Prostate gland (tissue), 2 donors: Measurements from ENCODE around the gene CDK11A. TPM values are rescaled to one million over a fixed set of nuclear protein-coding genes. Genes with fewer than 3 reads are reported as not detected.
"Not testable (repeated sequence)": the region's sequence is repeated elsewhere in the genome, so short reads cannot be mapped to it uniquely, and the experiment has no call there.

ENCODE experiments used
- DNase-seq: peaks from one replicate; pipeline ENCODE4 v3.0.0-alpha.2; 2019; ENCODE audit warnings: low spot score
- H3K27ac ChIP-seq, 2 donors: fragments of 200-600 bp; sonication (generic); 2 replicates each; pipeline ENCODE4 v1.5.1; 2017 to 2019
- H3K27me3 ChIP-seq: fragments of 200-600 bp; sonication (generic); replicated peaks from 2 replicates; pipeline ENCODE4 v1.5.1; 2019; ENCODE audit not compliant: insufficient read depth
- H3K36me3 ChIP-seq, 2 donors: fragments of 200-600 bp; sonication (generic); 1 replicate in 1 of 2; 2 replicates in 1 of 2; pipeline versions ENCODE4 v1.5.1 to v1.8.1; 2017 to 2019
- H3K4me1 ChIP-seq: fragments of 200-600 bp; sonication (generic); replicated peaks from 2 replicates; pipeline ENCODE4 v1.5.1; 2019
- H3K4me3 ChIP-seq, 2 donors: fragments of 200-600 bp; sonication (generic); 2 replicates each; pipeline ENCODE4 v1.5.1; 2017 to 2019
- H3K9me3 ChIP-seq: fragments of 200-600 bp; sonication (generic); 2 replicates; pipeline ENCODE4 v1.5.1; 2017
- POLR2A ChIP-seq: fragments of 450-650 bp; IDR thresholded peaks from one replicate; pipeline ENCODE4 v1.6.1; 2016; ENCODE audit warnings: antibody characterized with exemption, mild to moderate bottlenecking
- POLR2AphosphoS5 ChIP-seq: sonication (generic); formaldehyde crosslinking; IDR thresholded peaks from one replicate; pipeline ENCODE4 v1.6.1; 2017; ENCODE audit warnings: antibody characterized with exemption
- WGBS: methylation state at CpG from one replicate; pipeline ENCODE4 v1.1.5; 2018; 5-methylcytosine and 5-hydroxymethylcytosine counted together
- intact Hi-C: fragments of 100-400 bp; cut with DNase I; formaldehyde crosslinking; loops from one replicate; pipeline ENCODE4 v1.14.2; 2022
- total RNA-seq, 2 donors: library from RNA; depleted of rRNA; stranded (reverse); fragments of >200 nt; gene quantifications; one replicate each; pipeline ENCODE4 v1.1.0, GENCODE V29; 2016
- TF ChIP-seq, protein P1 (sequence below), 4 experiments: fragments of 200-600 bp in 2 of 4; fragments of 450-650 bp in 2 of 4; sonication (generic) in 2 of 4; IDR thresholded peaks; 1 replicate in 3 of 4; 2 replicates in 1 of 4; pipeline ENCODE4 v1.5.1; 2016 to 2019; ENCODE audit warnings: antibody characterized with exemption in 4 of 4, mild to moderate bottlenecking in 2 of 4, moderate library complexity in 2 of 4

CDK11A gene
- total RNA-seq, 2 donors from 2014 or later = 31.1 to 47.4 TPM

DNA sequence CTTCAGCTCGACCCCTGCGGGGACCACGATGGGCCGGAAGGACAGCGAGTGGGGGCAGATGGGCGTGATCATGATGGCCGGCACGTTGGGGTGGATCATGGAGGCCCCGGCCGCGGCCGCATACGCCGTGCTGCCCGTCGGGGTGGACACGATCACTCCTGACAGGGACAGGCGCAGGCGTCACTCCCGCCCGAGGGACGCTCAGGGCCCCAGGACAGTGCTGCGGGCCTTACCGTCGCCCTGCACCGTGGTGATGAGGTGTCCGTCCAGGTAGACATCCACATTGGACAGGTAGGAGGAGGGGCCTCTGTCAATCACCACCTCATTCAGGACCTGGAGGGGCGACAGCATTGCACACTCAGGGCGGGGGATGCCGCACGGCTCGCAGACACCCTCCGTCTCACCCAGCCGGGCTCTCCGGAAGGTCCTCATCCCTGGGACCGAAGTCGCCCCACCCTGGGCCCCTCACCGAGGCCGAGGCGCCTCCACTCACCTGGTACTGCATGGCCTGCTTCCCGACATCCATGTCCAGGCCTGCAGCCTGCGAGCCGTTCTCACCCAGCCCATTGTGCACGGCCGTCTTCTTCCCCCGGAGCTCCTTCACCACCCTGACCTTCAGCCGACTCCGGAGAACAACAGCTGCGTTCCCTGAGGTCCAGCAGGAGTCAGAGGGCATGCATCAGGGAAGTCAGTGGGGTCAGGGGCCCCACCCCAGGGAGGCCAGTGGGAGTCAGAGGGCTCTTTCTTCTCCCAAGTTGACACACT lies 30.1 kb upstream of the CDK11A start:
- Histone ChIP-seq H3K9me3 (no peaks in the 10 kb centered on the region), H3K4me3 (no peak overlapping the region), H3K4me1 (peaks cover 16% of the 10 kb centered on the region), H3K27ac (no peak overlapping the region), H3K27me3 (no peaks in the 10 kb centered on the region), H3K36me3 (peaks cover 4 to 6% of the 10 kb centered on the region in 2 donors)
- TF ChIP-seq, protein P1, sequence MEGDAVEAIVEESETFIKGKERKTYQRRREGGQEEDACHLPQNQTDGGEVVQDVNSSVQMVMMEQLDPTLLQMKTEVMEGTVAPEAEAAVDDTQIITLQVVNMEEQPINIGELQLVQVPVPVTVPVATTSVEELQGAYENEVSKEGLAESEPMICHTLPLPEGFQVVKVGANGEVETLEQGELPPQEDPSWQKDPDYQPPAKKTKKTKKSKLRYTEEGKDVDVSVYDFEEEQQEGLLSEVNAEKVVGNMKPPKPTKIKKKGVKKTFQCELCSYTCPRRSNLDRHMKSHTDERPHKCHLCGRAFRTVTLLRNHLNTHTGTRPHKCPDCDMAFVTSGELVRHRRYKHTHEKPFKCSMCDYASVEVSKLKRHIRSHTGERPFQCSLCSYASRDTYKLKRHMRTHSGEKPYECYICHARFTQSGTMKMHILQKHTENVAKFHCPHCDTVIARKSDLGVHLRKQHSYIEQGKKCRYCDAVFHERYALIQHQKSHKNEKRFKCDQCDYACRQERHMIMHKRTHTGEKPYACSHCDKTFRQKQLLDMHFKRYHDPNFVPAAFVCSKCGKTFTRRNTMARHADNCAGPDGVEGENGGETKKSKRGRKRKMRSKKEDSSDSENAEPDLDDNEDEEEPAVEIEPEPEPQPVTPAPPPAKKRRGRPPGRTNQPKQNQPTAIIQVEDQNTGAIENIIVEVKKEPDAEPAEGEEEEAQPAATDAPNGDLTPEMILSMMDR (IDR thresholded peaks at IDR 0.05) = no peak
- no peak for TF ChIP-seq POLR2AphosphoS5
- no peak for TF ChIP-seq POLR2A
- intact Hi-C loops = loop anchor here (10.0 kb wide), 1 partner anchor 151 kb away; no protein-coding TSS in a partner anchor
- WGBS = 86% methylated on average over 45 of the region's 49 CpGs
- no peak for DNase-seq

DNA sequence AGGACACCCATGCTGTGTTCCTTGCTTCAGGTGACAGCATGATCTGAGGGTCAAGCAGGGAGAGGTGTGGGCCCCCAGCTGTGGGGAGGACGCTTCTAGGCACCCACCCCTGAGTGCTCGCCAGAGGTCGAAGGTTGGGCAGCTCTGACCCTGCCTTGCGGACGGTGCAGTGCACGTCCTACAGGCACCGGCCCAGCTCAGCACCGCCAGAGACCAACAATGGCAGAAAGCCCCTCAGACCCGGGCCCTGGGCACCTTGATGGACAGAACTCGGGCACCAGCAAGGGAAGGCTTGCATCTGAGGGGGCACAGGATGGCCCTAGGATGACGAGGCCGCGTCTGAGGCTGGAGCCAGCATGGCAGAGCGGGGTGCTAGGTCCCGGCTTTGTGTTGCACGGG lies 29.4 kb upstream of the CDK11A start:
- Histone ChIP-seq H3K4me3 (no peak overlapping the region), H3K4me1 (peaks cover 10% of the 10 kb centered on the region), H3K9me3 (no peaks in the 10 kb centered on the region), H3K27me3 (no peaks in the 10 kb centered on the region), H3K36me3 (peaks cover 4 to 6% of the 10 kb centered on the region in 2 donors), H3K27ac (no peak overlapping the region)
- WGBS = 91% methylated on average over 16 of the region's 16 CpGs
- no peak for DNase-seq
- intact Hi-C loops = loop anchor here (10.0 kb wide), 1 partner anchor 151 kb away; no protein-coding TSS in a partner anchor
- TF ChIP-seq POLR2A (no peak), POLR2AphosphoS5 (no peak)
- TF ChIP-seq, protein P1 (IDR thresholded peaks at IDR 0.05) = no peak

DNA sequence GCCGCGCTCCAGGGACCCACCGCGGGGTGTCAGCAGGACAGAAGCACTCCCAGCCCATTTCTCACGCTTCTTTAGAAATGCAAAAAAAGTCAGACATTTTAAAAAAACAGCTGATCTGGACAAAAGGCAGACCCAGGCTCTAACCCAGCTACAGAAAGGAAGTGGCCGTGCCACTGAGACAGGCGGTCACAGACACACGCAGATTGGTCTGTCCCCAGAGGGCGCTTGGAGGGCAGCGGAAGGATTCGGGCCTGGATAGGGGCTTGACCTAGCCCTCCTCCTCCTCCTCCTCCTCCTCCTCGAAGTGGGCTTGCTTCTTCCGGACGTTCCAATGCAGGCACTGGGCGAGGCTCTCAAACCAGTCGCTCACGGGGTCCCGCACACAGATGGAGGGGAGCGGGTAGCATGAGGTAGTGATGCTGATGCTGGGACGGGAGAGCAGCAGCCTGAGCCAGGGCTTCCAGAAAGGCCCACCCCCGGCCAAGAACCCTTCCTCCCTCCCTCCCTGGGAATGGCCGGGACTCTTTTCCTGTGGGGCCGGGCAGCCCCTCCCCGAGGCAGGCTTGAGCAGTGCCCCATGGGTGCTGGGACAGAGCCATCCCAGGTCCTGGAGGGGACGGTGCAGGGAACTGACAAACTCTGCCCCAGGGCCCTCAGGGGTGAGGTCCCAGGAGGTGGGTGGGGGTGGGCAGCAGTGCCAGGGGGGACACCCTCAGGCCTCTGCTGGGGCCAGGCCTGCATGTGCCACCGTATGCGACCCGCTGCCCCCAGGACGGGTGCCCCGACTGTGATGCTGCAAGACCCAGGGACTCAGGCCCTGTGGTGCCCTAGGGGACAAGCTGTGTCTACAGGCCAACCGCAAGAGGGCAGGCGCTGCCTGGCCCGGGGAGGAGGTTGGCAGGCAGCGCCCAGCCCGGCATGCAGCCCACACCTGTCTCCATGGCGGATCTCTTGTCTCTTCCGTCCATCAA lies 28.8 kb upstream of the CDK11A start:
- Histone ChIP-seq H3K36me3 (peaks cover 4 to 6% of the 10 kb centered on the region in 2 donors), H3K27me3 (no peaks in the 10 kb centered on the region), H3K27ac (no peak overlapping the region), H3K4me3 (no peak overlapping the region), H3K4me1 (peaks cover 3% of the 10 kb centered on the region), H3K9me3 (no peaks in the 10 kb centered on the region)
- intact Hi-C loops = loop anchor here (10.0 kb wide), 1 partner anchor 152 kb away; no protein-coding TSS in a partner anchor
- 85% methylated on average over 32 of the region's 37 CpGs for WGBS
- TF ChIP-seq, protein P1 (IDR thresholded peaks at IDR 0.05) = no peak
- TF ChIP-seq POLR2A (no peak), POLR2AphosphoS5 (no peak)
- no peak for DNase-seq

DNA sequence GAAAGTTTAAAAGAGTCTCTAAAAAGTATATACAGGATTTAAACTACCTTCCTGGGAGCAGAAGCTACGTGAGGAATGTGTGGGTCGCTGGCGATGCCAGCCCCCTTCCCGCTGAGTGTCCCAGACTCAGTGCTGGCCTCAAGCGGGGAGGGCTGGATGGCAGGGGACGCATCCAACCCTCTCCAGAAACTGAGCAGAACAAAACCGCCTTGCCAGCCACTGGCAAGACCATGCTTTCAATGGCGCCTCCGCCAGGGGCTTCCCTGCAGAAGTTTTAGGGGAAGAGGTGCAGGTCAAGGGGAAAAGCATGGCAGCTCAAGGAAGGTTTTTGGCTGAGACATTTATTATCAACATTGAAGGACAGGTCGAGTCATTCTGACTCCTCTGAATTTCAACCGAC lies 28.0 kb upstream of the CDK11A start:
- Histone ChIP-seq H3K4me3 (no peak overlapping the region), H3K27ac (no peak overlapping the region), H3K9me3 (no peaks in the 10 kb centered on the region), H3K4me1 (no peaks in the 10 kb centered on the region), H3K27me3 (no peaks in the 10 kb centered on the region), H3K36me3 (peaks cover 4 to 6% of the 10 kb centered on the region in 2 donors)
- WGBS = 91% methylated on average over 11 of the region's 11 CpGs
- intact Hi-C loops = loop anchor here (10.0 kb wide), 1 partner anchor 153 kb away; no protein-coding TSS in a partner anchor
- TF ChIP-seq, protein P1 (IDR thresholded peaks at IDR 0.05) = no peak
- TF ChIP-seq POLR2AphosphoS5 (no peak), POLR2A (no peak)
- DNase-seq = no peak

DNA sequence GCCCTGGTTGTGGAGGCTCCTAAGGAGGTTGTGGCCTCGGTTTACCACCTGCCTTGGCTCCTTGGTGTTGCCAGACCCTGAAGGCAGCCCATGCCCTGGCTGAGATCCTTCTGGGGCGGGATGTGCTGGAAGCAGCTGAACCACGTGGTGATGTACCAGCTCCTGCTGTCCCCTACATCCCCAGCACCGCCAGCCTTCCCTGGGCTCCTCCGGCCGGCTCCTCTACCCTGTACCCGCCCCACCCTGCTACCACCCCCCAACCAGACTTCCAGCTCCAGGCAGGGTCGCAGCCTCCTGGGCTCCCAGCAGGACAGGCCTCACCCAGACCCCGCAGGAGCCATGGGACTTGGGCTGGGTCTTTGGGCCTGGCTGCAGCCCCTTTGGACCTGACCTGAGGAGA lies 25.8 kb upstream of the CDK11A start:
- not testable (repeated sequence) for H3K27ac ChIP-seq, H3K4me1 ChIP-seq, DNase-seq, H3K27me3 ChIP-seq, H3K9me3 ChIP-seq, H3K36me3 ChIP-seq, H3K4me3 ChIP-seq
- intact Hi-C loops = loop anchor here (10.0 kb wide), 1 partner anchor 155 kb away; no protein-coding TSS in a partner anchor
- WGBS = 85% methylated on average over 7 of the region's 9 CpGs
